Small intestine (tissue), 7 donors: ENCODE measurements around the gene MAP6. TPM values are rescaled to one million over a fixed set of nuclear protein-coding genes. Genes with fewer than 3 reads are reported as not detected.

ENCODE experiments used
- DNase-seq, 2 donors: peaks; one replicate each; pipeline versions ENCODE4 v3.0.0 to v3.0.0-alpha.2; 2013
- FAIRE-seq: peaks from 2 replicates; lab custom pipeline; 2012; peaks lifted over from hg19 to GRCh38; lab: Jason Lieb, UNC
- H3K27ac ChIP-seq, 3 donors: one replicate each; pipeline ENCODE4 v1.5.1; 2013; ENCODE audit warnings: low read length in 2 of 3, mild to moderate bottlenecking in 2 of 3, control low read depth in 1 of 3, inconsistent platforms in 1 of 3, low read depth in 1 of 3, moderate library complexity in 1 of 3
- H3K27me3 ChIP-seq, 3 donors: one replicate each; pipeline ENCODE4 v1.6.1; 2013; ENCODE audit warnings: low read length in 3 of 3, inconsistent platforms in 1 of 3; ENCODE audit not compliant: control insufficient read depth in 3 of 3, insufficient read depth in 3 of 3
- H3K36me3 ChIP-seq, 3 donors: one replicate each; pipeline ENCODE4 v1.6.1; 2013; ENCODE audit warnings: low read length in 3 of 3, inconsistent platforms in 1 of 3, low read depth in 1 of 3, mild to moderate bottlenecking in 1 of 3, moderate library complexity in 1 of 3; ENCODE audit not compliant: control insufficient read depth in 3 of 3, insufficient read depth in 2 of 3
- H3K4me1 ChIP-seq, 3 donors: one replicate each; pipeline ENCODE4 v1.6.1; 2013; ENCODE audit warnings: low read length in 2 of 3, inconsistent platforms in 1 of 3, low read depth in 1 of 3, mild to moderate bottlenecking in 1 of 3, moderate library complexity in 1 of 3; ENCODE audit not compliant: control insufficient read depth in 3 of 3, insufficient read depth in 2 of 3
- H3K4me3 ChIP-seq, 3 donors: one replicate each; pipeline ENCODE4 v1.5.1; 2013; ENCODE audit warnings: low read length in 3 of 3, control low read depth in 1 of 3, inconsistent platforms in 1 of 3, low read depth in 1 of 3, mild to moderate bottlenecking in 1 of 3, moderate library complexity in 1 of 3
- H3K9me3 ChIP-seq, 2 donors: one replicate each; pipeline ENCODE4 v1.6.1; 2013; ENCODE audit warnings: low read depth in 1 of 2, low read length in 1 of 2; ENCODE audit not compliant: control insufficient read depth in 2 of 2, insufficient read depth in 1 of 2
- WGBS, 3 donors: extraction: QIAGEN DNeasy Blood & Tissue Kit; methylation state at CpG; one replicate each; pipeline ENCODE4 v1.1.7; 2013; 5-methylcytosine and 5-hydroxymethylcytosine counted together
- polyA plus RNA-seq, 4 donors: library from polyadenylated mRNA; stranded (reverse) in 3 of 4; unstranded in 1 of 4; fragments of 200-250 nt in 3 of 4; fragments of 120-200 nt in 1 of 4; gene quantifications; one replicate each; pipeline versions ENCODE4 v1.2.1 to v1.2.3, GENCODE V29; 2013
- donor health status: healthy with polysubstance abuse.
- donor health status: control.
- donor health status: control.
- donor health status: Bipolar disorder and iron deficiency.
- donor health status: healthy.

Gene MAP6
- polyA plus RNA-seq, 4 donors: 0.54 to 2.9 (median 2.5) TPM; not detected in 1

DNA sequence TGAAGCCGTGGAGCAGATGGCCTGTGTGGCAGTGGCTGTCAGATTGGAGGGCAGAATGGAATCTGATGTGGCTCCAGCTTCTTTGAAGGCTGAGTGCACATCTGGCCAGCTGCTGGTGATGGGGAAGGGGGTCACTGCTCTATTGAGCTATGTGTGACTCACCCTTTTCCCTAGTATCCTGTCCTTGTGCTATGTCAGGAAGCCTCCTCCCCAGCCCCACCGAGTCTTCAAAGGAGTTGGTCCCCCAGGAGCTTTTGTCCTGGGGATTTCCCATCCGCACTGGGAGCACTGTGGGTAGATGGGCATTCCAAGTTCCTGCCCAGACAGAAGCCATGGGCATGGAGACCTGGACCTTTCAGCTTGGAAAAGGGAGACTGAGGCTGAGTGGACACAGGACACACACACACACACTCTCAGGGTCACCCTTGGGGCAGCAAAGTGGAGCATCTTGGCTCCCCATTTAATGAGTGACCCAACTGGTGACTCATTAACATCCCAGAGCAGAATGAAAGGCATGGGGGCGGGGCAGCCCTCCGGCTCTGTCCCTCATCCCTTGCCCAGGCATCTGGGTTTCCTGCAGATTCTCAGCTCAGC is 103.5 kb downstream of the MAP6 start:
- Histone ChIP-seq H3K9me3 (no peaks in the 10 kb centered on the region), H3K4me3 (no peak overlapping the region), H3K4me1 (peaks cover 0 to 39% (median 2%) of the 10 kb centered on the region in 3 donors), H3K27me3 (no peaks in the 10 kb centered on the region), H3K27ac (peak overlapping the region in 2 of 3 donors; percentile 13 to 98), H3K36me3 (peaks cover 6 to 70% (median 14%) of the 10 kb centered on the region in 3 donors)
- 52 to 70% (median 55%) methylated on average over 5 of the region's 5 CpGs for whole genome bisulfite sequencing, 3 donors
- FAIRE-seq (no peak), DNase-seq (peak in 1 of 2 donors; percentile 75)

DNA sequence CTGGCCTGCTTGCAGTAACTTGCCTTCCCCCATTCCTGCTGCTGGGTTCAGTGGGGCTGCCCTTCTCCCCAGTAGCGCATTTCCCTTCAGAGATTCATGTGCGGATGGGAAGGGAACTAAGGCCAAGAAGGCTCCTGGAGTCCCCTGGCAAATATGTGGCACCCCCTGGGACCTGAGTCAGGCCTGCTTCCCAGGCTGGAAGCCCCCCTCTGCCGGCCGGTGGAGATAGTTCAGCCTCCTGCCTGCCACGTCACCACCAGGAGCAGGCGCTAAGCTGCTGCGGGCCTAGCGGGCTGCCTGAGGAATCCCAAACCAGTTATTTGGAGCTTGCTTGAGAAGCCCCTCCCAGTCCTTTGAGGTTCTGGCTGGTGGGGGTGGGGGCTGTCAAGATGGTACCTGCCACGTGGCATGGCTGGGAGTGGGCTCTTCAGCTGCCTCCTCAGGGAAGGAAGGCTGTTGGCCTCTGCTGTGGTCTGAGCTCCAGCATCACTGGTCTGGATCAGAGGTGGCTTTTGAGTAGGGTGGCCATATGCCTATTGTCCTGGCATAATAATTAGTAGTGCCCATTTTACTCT is 104.8 kb downstream of the MAP6 start:
- Histone ChIP-seq H3K4me3 (peak overlapping the region in 1 of 3 donors; percentile 99), H3K9me3 (no peaks in the 10 kb centered on the region), H3K27ac (peak overlapping the region in 2 of 3 donors; percentile 98 to 99), H3K36me3 (peaks cover 4 to 58% (median 9%) of the 10 kb centered on the region in 3 donors), H3K4me1 (peaks cover 0 to 48% (median 5%) of the 10 kb centered on the region in 3 donors), H3K27me3 (no peaks in the 10 kb centered on the region)
- FAIRE-seq: no peak
- DNase-seq: peak in 1 of 2 donors; percentile 44
- WGBS, 3 donors: 51 to 85% (median 80%) methylated on average over 9 of the region's 9 CpGs

DNA sequence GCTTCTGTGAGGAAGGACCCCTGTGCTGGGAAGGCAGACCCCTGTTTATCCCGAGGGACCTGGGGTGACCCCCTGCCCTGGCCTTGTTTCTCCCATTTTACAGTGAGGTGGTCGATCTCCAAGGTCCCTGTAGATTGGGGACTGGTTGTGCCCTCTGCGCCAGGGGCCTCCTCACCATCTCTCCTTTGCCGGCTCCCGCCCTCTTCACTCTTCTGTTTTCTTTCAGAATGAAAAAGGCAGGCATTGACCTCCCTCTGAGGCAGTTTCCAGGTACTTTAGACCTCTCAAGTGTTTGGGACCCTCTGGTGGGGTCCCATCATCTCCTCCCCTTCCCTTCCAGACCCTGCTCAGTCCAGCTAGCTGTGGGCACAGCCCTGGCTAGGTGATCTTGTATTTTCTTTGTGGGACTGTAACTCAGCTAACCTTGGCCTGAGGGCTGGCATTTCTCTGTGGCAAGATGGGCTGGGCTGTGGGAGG is 105.3 kb downstream of the MAP6 start:
- Histone ChIP-seq H3K4me3 (peak overlapping the region in 1 of 3 donors; percentile 99), H3K4me1 (peaks cover 0 to 53% (median 5%) of the 10 kb centered on the region in 3 donors), H3K36me3 (peaks cover 4 to 53% (median 5%) of the 10 kb centered on the region in 3 donors), H3K27me3 (no peaks in the 10 kb centered on the region), H3K27ac (peak overlapping the region in 2 of 3 donors; percentile 98 to 99), H3K9me3 (no peaks in the 10 kb centered on the region)
- WGBS, 3 donors: 37 to 54% (median 53%) methylated on average over 5 of the region's 5 CpGs
- FAIRE-seq (no peak), DNase-seq (no peak)

DNA sequence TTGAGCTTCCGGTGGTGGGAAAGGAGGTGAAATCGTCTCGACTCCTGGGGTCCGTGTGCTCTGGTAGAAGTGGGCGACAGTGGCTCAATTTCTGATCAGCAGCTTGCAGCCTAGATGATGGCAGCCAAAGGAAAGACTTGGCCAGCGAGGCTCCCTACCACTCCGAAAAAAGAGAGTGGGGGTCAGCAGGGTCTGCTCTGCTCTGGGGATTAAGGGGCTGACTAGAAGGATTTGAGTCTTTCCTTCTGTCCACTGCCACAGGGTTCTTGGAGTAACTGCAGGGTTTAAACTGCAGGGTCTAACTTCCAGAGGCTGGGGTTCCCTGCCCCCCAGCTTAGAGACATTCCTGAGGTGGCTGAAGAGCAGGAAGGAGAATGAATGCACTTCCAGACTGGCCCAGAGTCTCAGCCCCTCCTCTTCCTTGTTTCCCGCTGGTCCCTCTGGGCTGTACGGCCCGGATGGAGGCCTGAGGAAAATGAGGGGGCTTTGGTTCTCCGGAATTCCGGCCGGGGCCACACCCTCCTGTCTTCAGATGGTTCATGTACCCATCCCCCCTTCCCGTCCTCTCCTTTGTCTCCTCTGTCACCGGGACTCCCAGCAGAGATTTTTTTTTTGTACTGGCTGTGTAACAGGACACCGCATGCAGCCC is 105.9 kb downstream of the MAP6 start:
- DNase-seq (peak in 1 of 2 donors; percentile 61), FAIRE-seq (no peak)
- Histone ChIP-seq H3K4me1 (peaks cover 0 to 57% (median 5%) of the 10 kb centered on the region in 3 donors), H3K36me3 (peaks cover 0 to 47% (median 2%) of the 10 kb centered on the region in 3 donors), H3K27me3 (no peaks in the 10 kb centered on the region), H3K4me3 (peak overlapping the region; percentile 77 to 99 (median 86)), H3K9me3 (no peaks in the 10 kb centered on the region), H3K27ac (peak overlapping the region; percentile 81 to 99 (median 98))
- WGBS, 3 donors: 11 to 13% (median 13%) methylated on average over 16 of the region's 16 CpGs

DNA sequence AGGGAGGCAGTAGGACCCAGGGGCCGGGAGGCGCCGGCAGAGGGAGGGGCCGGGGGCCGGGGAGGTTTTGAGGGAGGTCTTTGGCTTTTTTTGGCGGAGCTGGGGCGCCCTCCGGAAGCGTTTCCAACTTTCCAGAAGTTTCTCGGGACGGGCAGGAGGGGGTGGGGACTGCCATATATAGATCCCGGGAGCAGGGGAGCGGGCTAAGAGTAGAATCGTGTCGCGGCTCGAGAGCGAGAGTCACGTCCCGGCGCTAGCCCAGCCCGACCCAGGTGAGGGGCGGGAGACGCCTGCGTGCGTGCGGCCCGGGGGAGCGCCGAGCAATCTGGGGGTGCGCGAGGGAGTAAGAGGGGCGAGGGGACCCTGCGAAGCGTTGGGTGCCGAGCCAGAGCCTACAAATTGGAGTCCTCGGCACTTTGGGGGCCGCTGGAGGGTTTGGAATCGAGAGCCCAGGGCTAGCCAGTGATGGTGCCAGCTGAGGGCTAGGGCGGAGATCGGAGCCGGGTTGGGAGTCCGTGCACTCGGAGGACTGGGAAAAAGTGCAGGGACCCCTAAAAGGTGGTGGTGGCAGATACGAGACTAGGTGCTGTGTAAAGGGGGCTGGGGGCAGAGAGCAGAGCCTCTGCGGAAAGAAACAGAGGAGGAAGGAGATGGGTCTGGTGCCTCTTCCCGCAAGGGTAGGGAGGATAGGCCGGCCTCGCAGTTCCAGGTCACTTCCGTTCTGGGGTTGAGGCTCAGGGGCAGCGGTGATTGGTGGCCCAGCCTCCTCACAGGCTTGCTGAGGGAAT is 106.6 kb downstream of the MAP6 start, which contains the start of gene SERPINH1:
Gene SERPINH1 (plus strand): TSS at position 206 of the 788 bp plus-strand sequence. CDS start 4,097 bp downstream, outside the sequence.
- Histone ChIP-seq H3K27ac (peak within 1 kb of the TSS; percentile 81 to 99 (median 98)), H3K9me3 (no peaks in the 10 kb centered on the region), H3K4me3 (peak within 1 kb of the TSS; percentile 77 to 99 (median 86)), H3K27me3 (no peaks in the 10 kb centered on the region), H3K4me1 (peaks cover 0 to 61% (median 5%) of the 10 kb centered on the region in 3 donors), H3K36me3 (peaks cover 0 to 40% (median 0%) of the 10 kb centered on the region in 3 donors)
- 0% methylated on average over 51 of the region's 51 CpGs for WGBS, 3 donors
- FAIRE-seq: no peak
- DNase-seq: peak; percentile 90 to 92

DNA sequence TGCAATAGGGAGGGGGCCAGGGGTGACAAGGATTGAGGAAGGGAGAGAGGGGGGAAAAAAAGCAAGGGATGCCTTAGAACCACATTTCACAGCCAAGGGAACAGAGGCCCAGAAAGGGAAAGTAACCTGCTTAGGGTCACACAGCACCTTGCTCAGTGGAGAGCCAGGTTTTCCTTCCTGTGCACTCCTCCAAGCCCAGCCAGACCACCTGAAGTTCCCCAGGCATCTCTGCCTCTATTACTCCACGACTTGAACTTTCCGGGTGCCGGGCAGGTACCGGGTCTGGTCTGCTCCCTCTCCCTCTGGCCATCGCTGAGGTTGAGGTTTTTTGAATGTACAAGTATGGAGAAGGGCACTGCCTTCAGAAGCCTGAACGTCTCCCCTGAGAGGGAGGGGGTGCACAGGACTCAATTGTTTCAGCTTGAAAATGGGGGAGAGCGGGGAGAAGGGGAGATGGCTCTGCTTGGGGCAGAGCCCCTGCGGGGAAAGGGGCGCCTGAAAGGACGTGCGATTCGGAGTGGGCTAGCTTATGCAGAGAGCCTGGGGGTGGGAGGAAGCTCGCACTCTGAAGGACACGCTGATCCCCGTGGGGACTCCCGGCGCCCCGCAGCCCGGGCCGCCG is 107.3 kb downstream of the MAP6 start:
- Histone ChIP-seq H3K9me3 (no peaks in the 10 kb centered on the region), H3K4me3 (peak overlapping the region; percentile 77 to 99 (median 86)), H3K27ac (peak overlapping the region; percentile 32 to 99 (median 98)), H3K27me3 (no peaks in the 10 kb centered on the region), H3K36me3 (peaks cover 0 to 33% (median 0%) of the 10 kb centered on the region in 3 donors), H3K4me1 (peaks cover 0 to 61% (median 5%) of the 10 kb centered on the region in 3 donors)
- DNase-seq: no peak
- 18 to 20% (median 20%) methylated on average over 19 to 21 of the region's 21 CpGs for WGBS, 3 donors
- FAIRE-seq: no peak

DNA sequence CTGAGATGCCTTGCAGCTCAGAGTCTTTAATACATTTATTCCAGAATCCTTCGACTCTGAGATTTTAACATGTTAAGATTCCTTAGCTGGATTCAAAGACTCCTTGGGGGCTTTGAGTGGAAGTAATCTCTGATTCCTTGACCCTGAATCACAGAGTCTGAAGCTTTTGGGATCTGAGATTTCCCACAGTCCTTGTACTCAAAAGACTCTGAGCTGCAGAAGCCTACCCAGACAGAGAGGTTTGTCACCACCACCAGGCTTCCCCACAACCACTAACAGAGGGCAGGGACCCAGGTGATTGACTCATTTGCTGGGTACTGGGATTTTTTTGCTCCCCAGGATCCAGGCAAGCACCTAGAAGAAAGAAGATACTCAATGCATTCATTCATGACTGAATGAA is 108.2 kb downstream of the MAP6 start:
- no peak overlapping the region for H3K27ac ChIP-seq
- no peaks in the 10 kb centered on the region for H3K9me3 ChIP-seq
- H3K36me3 ChIP-seq: peaks cover 0 to 24% (median 0%) of the 10 kb centered on the region in 3 donors
- FAIRE-seq (no peak), DNase-seq (no peak)
- H3K4me3 ChIP-seq: no peak overlapping the region
- no peaks in the 10 kb centered on the region for H3K27me3 ChIP-seq
- peaks cover 0 to 58% (median 5%) of the 10 kb centered on the region in 3 donors for H3K4me1 ChIP-seq
- WGBS, 3 donors: 74 to 83% (median 75%) methylated on average over 1 of the region's 1 CpG
